WTC11 (cell line): Measurements from ENCODE around the gene SLC2A4. TPM values are rescaled to one million over a fixed set of nuclear protein-coding genes. Genes with fewer than 3 reads are reported as not detected.

Experiments
- ATAC-seq: fragments of 200-7000 bp; cut with Tn5 transposase; 2 replicates; pipeline ENCODE4 v1.10.0; 2021; ENCODE audit warnings: mild to moderate bottlenecking, moderate library complexity
- CTCF ChIA-PET: fragments of 300-600 bp; sonication (Branson Sonifier 250); formaldehyde crosslinking; loops from one replicate; lab custom pipeline; 2021; ENCODE audit warnings: antibody characterized with exemption; lab: Charles Lee
- POLR2A ChIA-PET: fragments of 350-600 bp; sonication (Branson Sonifier 250); formaldehyde crosslinking; loops from one replicate; lab custom pipeline; 2021; ENCODE audit warnings: antibody characterized with exemption; lab: Charles Lee
- DNase-seq: peaks from one replicate; pipeline ENCODE4 v3.0.0; 2021; ENCODE audit warnings: low spot score
- H3K27ac Mint-ChIP-seq: 2 replicates; pipeline ENCODE4 v1.8.0; 2021; ENCODE audit warnings: mixed read lengths
- H3K27me3 Mint-ChIP-seq: 2 replicates; pipeline ENCODE4 v1.8.0; 2021; ENCODE audit warnings: low read depth, mild to moderate bottlenecking, moderate library complexity, mixed read lengths
- H3K36me3 Mint-ChIP-seq: 2 replicates; pipeline ENCODE4 v1.8.0; 2021; ENCODE audit warnings: mixed read lengths
- H3K4me1 Mint-ChIP-seq: 2 replicates; pipeline ENCODE4 v1.8.0; 2022; ENCODE audit warnings: mixed read lengths
- H3K4me3 Mint-ChIP-seq: 2 replicates; pipeline ENCODE4 v1.8.0; 2021; ENCODE audit warnings: mild to moderate bottlenecking, moderate library complexity, mixed read lengths
- H3K9me3 Mint-ChIP-seq: 2 replicates; pipeline ENCODE4 v1.8.0; 2021; ENCODE audit warnings: mixed read lengths
- ATF1 ChIP-seq: sonication (generic); formaldehyde crosslinking; IDR thresholded peaks from 2 replicates; pipeline ENCODE4 v1.8.1; 2023; ENCODE audit warnings: mild to moderate bottlenecking, moderate library complexity, missing genetic modification reagents
- ATF3 ChIP-seq: sonication (generic); formaldehyde crosslinking; conservative IDR thresholded peaks from 2 replicates; pipeline ENCODE4 v1.8.1; 2022; ENCODE audit warnings: mild to moderate bottlenecking, missing genetic modification reagents
- ELF4 ChIP-seq: sonication (generic); formaldehyde crosslinking; IDR thresholded peaks from 2 replicates; pipeline ENCODE4 v1.8.1; 2022; ENCODE audit warnings: low read depth, mild to moderate bottlenecking, moderate library complexity, missing genetic modification reagents
- ESRRA ChIP-seq: sonication (generic); formaldehyde crosslinking; IDR thresholded peaks from 2 replicates; pipeline ENCODE4 v1.8.1; 2022; ENCODE audit warnings: mild to moderate bottlenecking, missing genetic modification reagents, borderline replicate concordance
- HMGA2 ChIP-seq: fragments of 250-450 bp; sonication (Bioruptor Pico); IDR thresholded peaks from 2 replicates; pipeline ENCODE4 v1.4.0; 2021; ENCODE audit warnings: mild to moderate bottlenecking, moderate library complexity
- MAX ChIP-seq: sonication (generic); formaldehyde crosslinking; IDR thresholded peaks from 2 replicates; pipeline ENCODE4 v1.8.0; 2022; ENCODE audit warnings: mild to moderate bottlenecking, missing genetic modification reagents
- MXD4 ChIP-seq: fragments of 250-450 bp; sonication (Bioruptor Pico); IDR thresholded peaks from 2 replicates; pipeline ENCODE4 v1.8.0; 2021; ENCODE audit warnings: mild to moderate bottlenecking, moderate library complexity, borderline replicate concordance
- TEAD1 ChIP-seq: sonication (generic); formaldehyde crosslinking; IDR thresholded peaks from 2 replicates; pipeline ENCODE4 v1.8.0; 2022; ENCODE audit warnings: mild to moderate bottlenecking, missing genetic modification reagents
- ZBTB21 ChIP-seq: sonication (generic); formaldehyde crosslinking; IDR thresholded peaks from 2 replicates; pipeline ENCODE4 v1.8.1; 2023; ENCODE audit warnings: mild to moderate bottlenecking, missing genetic modification reagents, borderline replicate concordance
- ZBTB43 ChIP-seq: sonication (generic); formaldehyde crosslinking; IDR thresholded peaks from 2 replicates; pipeline ENCODE4 v1.8.1; 2023; ENCODE audit warnings: mild to moderate bottlenecking, missing genetic modification reagents
- ZNF138 ChIP-seq: sonication (generic); formaldehyde crosslinking; conservative IDR thresholded peaks from 2 replicates; pipeline ENCODE4 v1.8.1; 2022; ENCODE audit warnings: mild to moderate bottlenecking, moderate library complexity, missing genetic modification reagents
- ZNF532 ChIP-seq: fragments of 250-450 bp; sonication (Bioruptor Pico); IDR thresholded peaks from 2 replicates; pipeline ENCODE4 v1.9.0; 2021; ENCODE audit warnings: mild to moderate bottlenecking, borderline replicate concordance
- total RNA-seq: library from RNA; stranded (reverse); gene quantifications from 3 replicates; pipeline ENCODE4 v1.2.3, GENCODE V29; 2021
- TF ChIP-seq, protein P1 (sequence below): fragments of 250-450 bp; sonication (Bioruptor Pico); IDR thresholded peaks from 2 replicates; pipeline ENCODE4 v1.9.0; 2021; ENCODE audit warnings: mild to moderate bottlenecking
- TF ChIP-seq, protein P2 (sequence below): fragments of 250-450 bp; sonication (Bioruptor Pico); conservative IDR thresholded peaks from 2 replicates; pipeline ENCODE4 v1.9.0; 2021; ENCODE audit warnings: mild to moderate bottlenecking
- TF ChIP-seq, protein P3 (sequence below): sonication (generic); formaldehyde crosslinking; IDR thresholded peaks from 2 replicates; pipeline ENCODE4 v1.8.1; 2022; ENCODE audit warnings: missing genetic modification reagents, borderline replicate concordance
- TF ChIP-seq, protein P4 (sequence below): sonication (generic); formaldehyde crosslinking; IDR thresholded peaks from 2 replicates; pipeline ENCODE4 v1.8.1; 2023; ENCODE audit warnings: mild to moderate bottlenecking, missing genetic modification reagents

The SLC2A4 gene
- total RNA-seq, 1 experiment from 2014 or later, result 6.4 TPM

GRCh38 chr17:7248796-7249195 lies 32.7 kb upstream of the SLC2A4 start:
- ATAC-seq (no peak), DNase-seq (no peak)
- Mint-ChIP-seq H3K27ac (peak overlapping the region; percentile 37), H3K27me3 (no peaks in the 10 kb centered on the region), H3K9me3 (no peaks in the 10 kb centered on the region), H3K4me3 (no peak overlapping the region), H3K36me3 (peaks cover 32% of the 10 kb centered on the region), H3K4me1 (peaks cover 34% of the 10 kb centered on the region)
- ChIA-PET CTCF (interaction anchor here (0.8 to 1.6 kb wide), 2 partner anchors 13 to 47 kb away, joined by 3 to 4 read pairs; no protein-coding TSS in a partner anchor), POLR2A (no interaction called here)
- TF ChIP-seq ESRRA (CRISPR knock-in tag), result no peak

GRCh38 chr17:7249214-7249613 lies 32.3 kb upstream of the SLC2A4 start:
- peaks cover 32% of the 10 kb centered on the region for H3K36me3 Mint-ChIP-seq
- no peaks in the 10 kb centered on the region for H3K9me3 Mint-ChIP-seq
- H3K27ac Mint-ChIP-seq, result peak overlapping the region; percentile 28; the same call in 1 of the 2 replicates
- H3K27me3 Mint-ChIP-seq, result no peaks in the 10 kb centered on the region
- CTCF ChIA-PET, result interaction anchor here (0.8 to 1.6 kb wide), 3 partner anchors 12 to 47 kb away, joined by 3 to 4 read pairs (median 4); no protein-coding TSS in a partner anchor
- DNase-seq, result no peak
- POLR2A ChIA-PET, result no interaction called here
- ATAC-seq, result no peak
- peak overlapping the region; percentile 92 for H3K4me3 Mint-ChIP-seq
- peaks cover 34% of the 10 kb centered on the region for H3K4me1 Mint-ChIP-seq
- TF ChIP-seq, protein P1, sequence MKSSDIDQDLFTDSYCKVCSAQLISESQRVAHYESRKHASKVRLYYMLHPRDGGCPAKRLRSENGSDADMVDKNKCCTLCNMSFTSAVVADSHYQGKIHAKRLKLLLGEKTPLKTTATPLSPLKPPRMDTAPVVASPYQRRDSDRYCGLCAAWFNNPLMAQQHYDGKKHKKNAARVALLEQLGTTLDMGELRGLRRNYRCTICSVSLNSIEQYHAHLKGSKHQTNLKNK, result no peak
- TF ChIP-seq ATF1 (CRISPR knock-in tag) (no peak), ZBTB21 (no peak), MAX (CRISPR knock-in tag) (no peak), ZNF138 (CRISPR knock-in tag) (no peak), MXD4 (CRISPR knock-in tag) (no peak), TEAD1 (CRISPR knock-in tag) (no peak), ESRRA (CRISPR knock-in tag) (no peak), ZBTB43 (no peak), ELF4 (CRISPR knock-in tag) (no peak)
- TF ChIP-seq, protein P2, sequence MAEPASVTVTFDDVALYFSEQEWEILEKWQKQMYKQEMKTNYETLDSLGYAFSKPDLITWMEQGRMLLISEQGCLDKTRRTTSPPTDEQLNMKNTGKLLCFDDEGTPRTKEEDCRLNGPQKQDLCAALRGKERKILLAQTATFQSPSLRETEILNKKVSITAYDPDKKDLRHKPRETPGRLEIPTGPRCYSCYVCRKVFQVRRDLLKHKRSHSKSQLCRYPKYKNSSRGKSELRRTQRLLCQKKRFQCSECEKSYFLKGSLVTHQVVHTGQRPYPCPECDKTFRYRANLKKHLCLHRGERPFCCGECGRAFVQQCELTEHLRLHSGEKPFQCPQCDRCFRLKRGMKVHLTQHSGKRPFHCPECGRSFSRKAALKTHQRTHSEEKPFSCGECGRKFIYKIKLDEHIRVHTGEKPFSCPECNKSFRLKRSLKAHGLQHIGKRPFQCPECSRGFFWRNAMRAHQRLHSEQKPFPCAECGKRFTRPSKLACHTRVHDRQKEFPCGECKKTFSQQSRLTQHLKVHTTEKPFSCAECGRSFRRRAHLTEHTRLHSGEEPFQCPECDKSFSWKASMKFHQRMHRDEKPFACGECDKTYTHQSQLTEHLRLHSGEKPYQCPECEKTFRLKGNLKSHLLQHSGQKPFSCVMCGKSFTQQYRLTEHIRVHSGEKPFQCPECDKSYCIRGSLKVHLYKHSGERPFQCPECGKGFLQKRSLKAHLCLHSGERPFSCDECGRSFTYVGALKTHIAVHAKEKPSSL (CRISPR knock-in tag), result no peak
- TF ChIP-seq, protein P3, sequence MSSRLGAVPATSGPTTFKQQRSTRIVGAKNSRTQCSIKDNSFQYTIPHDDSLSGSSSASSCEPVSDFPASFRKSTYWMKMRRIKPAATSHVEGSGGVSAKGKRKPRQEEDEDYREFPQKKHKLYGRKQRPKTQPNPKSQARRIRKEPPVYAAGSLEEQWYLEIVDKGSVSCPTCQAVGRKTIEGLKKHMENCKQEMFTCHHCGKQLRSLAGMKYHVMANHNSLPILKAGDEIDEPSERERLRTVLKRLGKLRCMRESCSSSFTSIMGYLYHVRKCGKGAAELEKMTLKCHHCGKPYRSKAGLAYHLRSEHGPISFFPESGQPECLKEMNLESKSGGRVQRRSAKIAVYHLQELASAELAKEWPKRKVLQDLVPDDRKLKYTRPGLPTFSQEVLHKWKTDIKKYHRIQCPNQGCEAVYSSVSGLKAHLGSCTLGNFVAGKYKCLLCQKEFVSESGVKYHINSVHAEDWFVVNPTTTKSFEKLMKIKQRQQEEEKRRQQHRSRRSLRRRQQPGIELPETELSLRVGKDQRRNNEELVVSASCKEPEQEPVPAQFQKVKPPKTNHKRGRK, result no peak
- TF ChIP-seq, protein P4, sequence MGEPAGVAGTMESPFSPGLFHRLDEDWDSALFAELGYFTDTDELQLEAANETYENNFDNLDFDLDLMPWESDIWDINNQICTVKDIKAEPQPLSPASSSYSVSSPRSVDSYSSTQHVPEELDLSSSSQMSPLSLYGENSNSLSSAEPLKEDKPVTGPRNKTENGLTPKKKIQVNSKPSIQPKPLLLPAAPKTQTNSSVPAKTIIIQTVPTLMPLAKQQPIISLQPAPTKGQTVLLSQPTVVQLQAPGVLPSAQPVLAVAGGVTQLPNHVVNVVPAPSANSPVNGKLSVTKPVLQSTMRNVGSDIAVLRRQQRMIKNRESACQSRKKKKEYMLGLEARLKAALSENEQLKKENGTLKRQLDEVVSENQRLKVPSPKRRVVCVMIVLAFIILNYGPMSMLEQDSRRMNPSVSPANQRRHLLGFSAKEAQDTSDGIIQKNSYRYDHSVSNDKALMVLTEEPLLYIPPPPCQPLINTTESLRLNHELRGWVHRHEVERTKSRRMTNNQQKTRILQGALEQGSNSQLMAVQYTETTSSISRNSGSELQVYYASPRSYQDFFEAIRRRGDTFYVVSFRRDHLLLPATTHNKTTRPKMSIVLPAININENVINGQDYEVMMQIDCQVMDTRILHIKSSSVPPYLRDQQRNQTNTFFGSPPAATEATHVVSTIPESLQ (CRISPR knock-in tag), result no peak

DNA sequence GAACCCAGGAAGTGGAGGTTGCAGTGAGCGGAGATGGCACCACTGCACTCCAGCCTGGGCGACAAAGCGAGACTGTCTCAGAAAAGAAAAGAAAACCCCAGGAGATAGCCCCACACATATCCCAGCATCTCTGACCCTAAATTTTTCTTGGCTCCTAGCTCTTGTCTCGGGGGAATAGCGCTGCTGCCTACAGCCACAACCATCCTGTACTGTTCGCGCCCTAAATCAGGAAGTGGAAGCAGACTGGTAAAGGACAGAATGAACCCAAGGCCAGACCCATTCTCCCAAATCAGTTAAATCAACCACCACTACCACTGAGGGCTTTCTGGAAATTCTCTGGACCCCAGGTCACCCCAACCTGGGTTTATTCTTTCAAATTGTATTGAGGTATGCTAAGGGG lies 31.7 kb upstream of the SLC2A4 start:
- CTCF ChIA-PET, result interaction anchor here (1.5 to 1.6 kb wide), 2 partner anchors 29 to 46 kb away, joined by 4 read pairs; no protein-coding TSS in a partner anchor
- Mint-ChIP-seq H3K27ac (peak overlapping the region; percentile 70; the same call in 1 of the 2 replicates), H3K27me3 (no peaks in the 10 kb centered on the region), H3K4me1 (peaks cover 34% of the 10 kb centered on the region), H3K9me3 (no peaks in the 10 kb centered on the region), H3K4me3 (peak overlapping the region; percentile 92), H3K36me3 (peaks cover 32% of the 10 kb centered on the region)
- no peak for ATAC-seq
- DNase-seq, result no peak
- POLR2A ChIA-PET, result no interaction called here
- TF ChIP-seq ATF3 (CRISPR knock-in tag), result no peak
- TF ChIP-seq ZBTB21, result no peak
- TF ChIP-seq HMGA2 (CRISPR knock-in tag), result no peak
- no peak for TF ChIP-seq ZNF532 (CRISPR knock-in tag)
